Esophagus muscularis mucosa (tissue), 4 donors: ENCODE results near the gene AGER. TPM values are rescaled to one million over a fixed set of nuclear protein-coding genes. Genes with fewer than 3 reads are reported as not detected.
A peak's percentile ranks its signal among the peaks of the same experiment; 100 is the strongest.

ENCODE experiments used
- DNase-seq: peaks from one replicate; pipeline ENCODE4 v3.0.0-alpha.2; 2017; ENCODE audit errors: extremely low spot score
- H3K27ac ChIP-seq, 4 donors: fragments of 200-600 bp; sonication (generic); replicated peaks in 1 of 4; 1 replicate in 3 of 4; 2 replicates in 1 of 4; pipeline ENCODE4 v1.5.1; 2016 to 2019; ENCODE audit warnings: mild to moderate bottlenecking in 1 of 4
- H3K27me3 ChIP-seq, 4 donors: fragments of 200-600 bp; sonication (generic); one replicate each; pipeline versions ENCODE4 v1.5.1 to v1.6.0; 2016 to 2019
- H3K36me3 ChIP-seq, 4 donors: fragments of 200-600 bp; sonication (generic); one replicate each; pipeline ENCODE4 v1.5.1; 2016 to 2019
- H3K4me1 ChIP-seq, 4 donors: fragments of 200-600 bp; sonication (generic); one replicate each; pipeline ENCODE4 v1.5.1; 2016 to 2019
- H3K4me3 ChIP-seq, 4 donors: fragments of 200-600 bp; sonication (generic); 1 replicate in 2 of 4; 2 replicates in 2 of 4; pipeline ENCODE4 v1.5.1; 2016 to 2019; ENCODE audit warnings: mild to moderate bottlenecking in 4 of 4, moderate library complexity in 1 of 4
- H3K9me3 ChIP-seq, 4 donors: fragments of 200-600 bp; sonication (generic); 1 replicate in 3 of 4; 2 replicates in 1 of 4; pipeline ENCODE4 v1.5.1; 2016 to 2019
- EP300 ChIP-seq: sonication (generic); formaldehyde crosslinking; IDR thresholded peaks from one replicate; pipeline ENCODE4 v1.6.1; 2017; ENCODE audit warnings: antibody characterized with exemption
- POLR2A ChIP-seq: fragments of 450-650 bp; IDR thresholded peaks from one replicate; pipeline ENCODE4 v1.6.1; 2017; ENCODE audit warnings: antibody characterized with exemption, moderate library complexity, mild to moderate bottlenecking, low read depth
- POLR2AphosphoS5 ChIP-seq, 2 donors: sonication (generic); formaldehyde crosslinking; IDR thresholded peaks; one replicate each; pipeline ENCODE4 v1.6.1; 2017; ENCODE audit warnings: antibody characterized with exemption in 2 of 2
- WGBS: methylation state at CpG from one replicate; pipeline ENCODE4 v1.1.5; 2018; 5-methylcytosine and 5-hydroxymethylcytosine counted together
- intact Hi-C: fragments of 100-400 bp; cut with DNase I; formaldehyde crosslinking; loops from one replicate; pipeline ENCODE4 v1.15.1; 2023
- total RNA-seq, 4 donors: library from RNA; depleted of rRNA; stranded (reverse); fragments of >200 nt; gene quantifications; one replicate each; pipeline versions ENCODE4 v1.1.0 to v1.2.1, GENCODE V29; 2016
- TF ChIP-seq, protein P1 (sequence below), 3 experiments: fragments of 200-600 bp in 2 of 3; fragments of 450-650 bp in 1 of 3; sonication (generic) in 2 of 3; IDR thresholded peaks; one replicate each; pipeline ENCODE4 v1.5.1; 2017 to 2019; ENCODE audit warnings: antibody characterized with exemption in 3 of 3, mild to moderate bottlenecking in 2 of 3, moderate library complexity in 1 of 3

Gene AGER
- total RNA-seq, 4 donors from 2014 or later: 0.83 to 5.9 (median 3.8) TPM

DNA sequence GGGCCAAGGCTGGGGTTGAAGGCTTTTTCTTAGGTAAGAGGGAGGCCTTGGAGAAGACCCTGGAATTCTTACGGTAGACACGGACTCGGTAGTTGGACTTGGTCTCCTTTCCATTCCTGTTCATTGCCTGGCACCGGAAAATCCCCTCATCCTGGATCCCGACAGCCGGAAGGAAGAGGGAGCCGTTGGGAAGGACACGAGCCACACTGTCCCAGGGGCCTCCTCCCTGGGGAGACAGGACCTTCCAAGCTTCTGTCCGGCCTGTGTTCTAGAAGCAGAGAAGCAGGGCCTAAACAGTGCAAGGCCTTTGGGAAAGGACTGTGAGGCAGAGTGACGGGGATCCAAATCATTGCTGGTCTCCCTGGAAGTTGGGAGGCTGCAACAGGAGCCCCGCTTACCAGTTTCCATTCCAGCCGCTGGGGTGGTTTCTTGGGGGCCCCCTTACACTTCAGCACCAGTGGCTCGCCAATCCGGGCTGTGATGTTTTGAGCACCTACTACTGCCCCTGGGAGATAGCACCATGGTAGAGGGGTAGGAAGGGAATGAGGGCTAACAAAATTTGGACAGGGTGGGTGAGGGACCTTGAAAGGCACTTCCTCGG, 470 bp downstream of the AGER start:
- Histone ChIP-seq H3K4me3 (no peak overlapping the region), H3K27ac (peak overlapping the region; percentile 84 to 99 (median 98)), H3K36me3 (peaks cover 16 to 64% (median 52%) of the 10 kb centered on the region in 4 donors), H3K27me3 (no peaks in the 10 kb centered on the region), H3K4me1 (peaks cover 70 to 89% (median 86%) of the 10 kb centered on the region in 4 donors), H3K9me3 (no peaks in the 10 kb centered on the region)
- TF ChIP-seq, protein P1, sequence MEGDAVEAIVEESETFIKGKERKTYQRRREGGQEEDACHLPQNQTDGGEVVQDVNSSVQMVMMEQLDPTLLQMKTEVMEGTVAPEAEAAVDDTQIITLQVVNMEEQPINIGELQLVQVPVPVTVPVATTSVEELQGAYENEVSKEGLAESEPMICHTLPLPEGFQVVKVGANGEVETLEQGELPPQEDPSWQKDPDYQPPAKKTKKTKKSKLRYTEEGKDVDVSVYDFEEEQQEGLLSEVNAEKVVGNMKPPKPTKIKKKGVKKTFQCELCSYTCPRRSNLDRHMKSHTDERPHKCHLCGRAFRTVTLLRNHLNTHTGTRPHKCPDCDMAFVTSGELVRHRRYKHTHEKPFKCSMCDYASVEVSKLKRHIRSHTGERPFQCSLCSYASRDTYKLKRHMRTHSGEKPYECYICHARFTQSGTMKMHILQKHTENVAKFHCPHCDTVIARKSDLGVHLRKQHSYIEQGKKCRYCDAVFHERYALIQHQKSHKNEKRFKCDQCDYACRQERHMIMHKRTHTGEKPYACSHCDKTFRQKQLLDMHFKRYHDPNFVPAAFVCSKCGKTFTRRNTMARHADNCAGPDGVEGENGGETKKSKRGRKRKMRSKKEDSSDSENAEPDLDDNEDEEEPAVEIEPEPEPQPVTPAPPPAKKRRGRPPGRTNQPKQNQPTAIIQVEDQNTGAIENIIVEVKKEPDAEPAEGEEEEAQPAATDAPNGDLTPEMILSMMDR (IDR thresholded peaks at IDR 0.05): no peak
- TF ChIP-seq POLR2AphosphoS5 (IDR thresholded peaks at IDR 0.05) (no peak), EP300 (no peak), POLR2A (no peak)
- WGBS: 80% methylated on average over 15 of the region's 15 CpGs
- intact Hi-C loops: no loop called here
- no peak for DNase-seq

- peak overlapping the region; percentile 84 to 99 (median 98) for H3K27ac ChIP-seq
- H3K27me3 ChIP-seq: no peaks in the 10 kb centered on the region
- H3K4me1 ChIP-seq: peaks cover 66 to 84% (median 82%) of the 10 kb centered on the region in 4 donors
- H3K36me3 ChIP-seq: peaks cover 16 to 63% (median 51%) of the 10 kb centered on the region in 4 donors
- no peak overlapping the region for H3K4me3 ChIP-seq
- intact Hi-C loops: no loop called here
- TF ChIP-seq, protein P1 (IDR thresholded peaks at IDR 0.05): no peak
- TF ChIP-seq POLR2AphosphoS5 (IDR thresholded peaks at IDR 0.05) (no peak), POLR2A (no peak), EP300 (no peak)
- DNase-seq: no peak
- no peaks in the 10 kb centered on the region for H3K9me3 ChIP-seq
- 88% methylated on average over 3 of the region's 3 CpGs for WGBS
These were observed 1.0 kb downstream of the AGER start for GRCh38 chr6:32183030-32183429.

GRCh38 chr6:32182555-32182981, 1.5 kb downstream of the AGER start:
- H3K4me3 ChIP-seq: no peak overlapping the region
- H3K4me1 ChIP-seq: peaks cover 61 to 80% (median 77%) of the 10 kb centered on the region in 4 donors
- no peak for DNase-seq
- peak overlapping the region; percentile 84 to 99 (median 98) for H3K27ac ChIP-seq
- H3K27me3 ChIP-seq: no peaks in the 10 kb centered on the region
- WGBS: 74% methylated on average over 10 of the region's 10 CpGs
- peaks cover 12 to 59% (median 46%) of the 10 kb centered on the region in 4 donors for H3K36me3 ChIP-seq
- intact Hi-C loops: no loop called here
- no peak for TF ChIP-seq POLR2A
- no peak for TF ChIP-seq EP300
- TF ChIP-seq, protein P1 (IDR thresholded peaks at IDR 0.05): no peak
- TF ChIP-seq POLR2AphosphoS5 (IDR thresholded peaks at IDR 0.05): no peak
- H3K9me3 ChIP-seq: no peaks in the 10 kb centered on the region

- H3K4me3 ChIP-seq: no peak overlapping the region
- intact Hi-C loops: no loop called here
- no peaks in the 10 kb centered on the region for H3K9me3 ChIP-seq
- no peak for TF ChIP-seq EP300
- TF ChIP-seq, protein P1 (IDR thresholded peaks at IDR 0.05): no peak
- TF ChIP-seq POLR2A: no peak
- TF ChIP-seq POLR2AphosphoS5 (IDR thresholded peaks at IDR 0.05): no peak
- DNase-seq: no peak
- 75% methylated on average over 10 of the region's 10 CpGs for WGBS
- peaks cover 7 to 53% (median 41%) of the 10 kb centered on the region in 4 donors for H3K36me3 ChIP-seq
- H3K4me1 ChIP-seq: peaks cover 58 to 79% (median 74%) of the 10 kb centered on the region in 4 donors
- no peaks in the 10 kb centered on the region for H3K27me3 ChIP-seq
- peak overlapping the region; percentile 84 to 99 (median 98) for H3K27ac ChIP-seq
These were observed 2.0 kb downstream of the AGER start for GRCh38 chr6:32181915-32182529.
